NCI-H2171 treated with DMSO at 0.1 percent for 48 hours (cell line): ENCODE results near the gene HSFX4.
"Not testable (repeated sequence)": the region's sequence is repeated elsewhere in the genome, so short reads cannot be mapped to it uniquely, and the experiment has no call there.

Source experiments
- DNase-seq: peaks from one replicate; lab custom pipeline; 2025; lab: John Stamatoyannopoulos, UW

HSFX4 gene, protein sequence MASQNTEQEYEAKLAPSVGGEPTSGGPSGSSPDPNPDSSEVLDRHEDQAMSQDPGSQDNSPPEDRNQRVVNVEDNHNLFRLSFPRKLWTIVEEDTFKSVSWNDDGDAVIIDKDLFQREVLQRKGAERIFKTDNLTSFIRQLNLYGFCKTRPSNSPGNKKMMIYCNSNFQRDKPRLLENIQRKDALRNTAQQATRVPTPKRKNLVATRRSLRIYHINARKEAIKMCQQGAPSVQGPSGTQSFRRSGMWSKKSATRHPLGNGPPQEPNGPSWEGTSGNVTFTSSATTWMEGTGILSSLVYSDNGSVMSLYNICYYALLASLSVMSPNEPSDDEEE

GRCh38 chrX:149929400-149929799, at the start of gene HSFX4:
HSFX4 (plus strand) TSS chrX:149929573; CDS start chrX:149929645, 72 bp downstream.
- not testable (repeated sequence) for DNase-seq

GRCh38 chrX:149881081-149881711, 48.2 kb upstream of the HSFX4 start, which contains the start of gene MAGEA8:
MAGEA8 (plus strand) TSS chrX:149881183; CDS start chrX:149884273, 3,090 bp downstream.
- DNase-seq = no peak

- not testable (repeated sequence) for DNase-seq
Observed at GRCh38 chrX:149890828-149891227, 38.5 kb upstream of the HSFX4 start.

- no peak for DNase-seq
Observed at GRCh38 chrX:149898554-149898953, 30.8 kb upstream of the HSFX4 start.

DNA sequence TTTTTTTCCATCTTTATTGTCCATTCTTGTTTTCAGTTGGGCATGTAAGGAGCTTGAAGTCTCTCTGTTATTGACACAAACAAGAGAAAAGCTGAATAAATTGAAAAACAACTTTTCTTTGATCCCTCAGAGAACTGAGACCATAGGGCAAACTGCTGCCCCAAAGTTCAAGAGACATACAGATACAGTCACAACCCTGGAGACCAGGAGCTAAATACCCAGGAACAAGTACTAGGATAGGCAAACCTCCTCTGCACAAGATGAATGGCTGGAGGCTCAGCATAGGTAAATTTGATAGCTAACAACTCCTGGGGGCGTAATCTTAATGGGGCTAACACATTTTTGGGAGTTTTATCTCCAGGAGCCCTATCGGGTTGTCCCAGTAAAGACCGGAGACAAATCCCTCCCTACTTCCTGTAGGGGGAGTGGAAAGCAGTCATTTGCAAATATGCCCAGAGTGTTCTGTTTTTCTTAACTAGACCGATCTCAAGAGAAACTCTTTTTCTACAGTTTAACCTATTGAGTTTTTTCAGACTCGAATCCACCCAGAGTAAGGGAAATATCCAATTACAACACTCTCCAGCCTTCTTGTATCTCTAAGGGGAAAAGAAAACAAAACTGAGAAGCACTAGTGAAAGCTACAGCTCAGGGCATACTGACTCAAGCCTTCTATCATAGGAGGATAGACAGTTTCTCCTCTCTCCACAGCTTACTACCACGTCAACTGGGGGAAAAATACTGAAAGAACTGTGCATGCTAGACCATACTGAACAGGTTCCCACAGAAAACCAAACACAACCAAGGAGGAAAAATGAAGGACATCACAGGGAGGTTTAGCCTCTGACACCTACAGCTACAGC, 25.3 kb upstream of the HSFX4 start:
- DNase-seq = no peak

GRCh38 chrX:149908308-149908707, 21.1 kb upstream of the HSFX4 start:
- no peak for DNase-seq

DNA sequence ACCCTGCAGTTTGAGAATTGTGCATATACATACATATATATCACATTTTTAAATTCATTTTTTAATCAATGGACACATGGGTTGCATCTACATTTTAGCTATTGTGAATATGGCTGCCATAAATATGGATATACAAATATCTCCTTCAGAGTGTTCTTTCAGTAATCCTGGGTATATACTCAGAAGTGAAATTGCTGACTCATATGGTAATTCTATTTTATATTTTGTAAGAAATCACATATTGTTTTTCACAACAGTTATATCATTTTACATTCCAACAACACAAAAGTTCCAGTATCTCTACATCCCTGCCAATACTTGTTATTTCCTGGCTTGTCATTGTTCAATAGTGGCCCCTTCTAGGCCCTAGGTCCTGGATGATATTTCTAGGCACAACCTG, 20.6 kb upstream of the HSFX4 start:
- no peak for DNase-seq

GRCh38 chrX:149909324-149910177, 19.8 kb upstream of the HSFX4 start:
- DNase-seq = no peak

DNA sequence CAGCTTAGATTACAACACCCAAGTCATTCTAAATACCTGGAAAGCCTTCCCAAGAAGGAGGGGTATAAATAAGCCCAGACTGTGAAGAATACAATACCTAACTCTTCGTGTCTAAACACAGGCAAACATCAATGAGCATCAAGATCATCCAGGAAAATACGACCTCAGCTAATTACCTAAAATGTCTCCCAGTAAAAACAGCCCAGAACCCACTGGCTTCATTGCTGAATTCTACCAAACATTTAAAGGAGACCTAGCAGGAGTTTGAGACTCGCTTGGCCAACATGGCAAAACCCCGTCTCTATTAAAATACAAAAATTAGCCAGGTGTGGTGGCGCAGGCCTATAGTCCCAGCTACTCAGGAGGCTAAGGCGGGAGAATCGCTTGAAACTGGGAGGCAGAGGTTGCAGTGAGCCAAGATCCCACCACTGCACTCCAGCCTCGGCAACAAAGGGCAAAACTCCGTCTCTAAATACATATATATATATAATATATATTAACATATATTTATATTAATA, 19.1 kb upstream of the HSFX4 start:
- no peak for DNase-seq

- DNase-seq = no peak
Observed at GRCh38 chrX:149916745-149917392, 12.5 kb upstream of the HSFX4 start.

GRCh38 chrX:149923836-149924235, 5.5 kb upstream of the HSFX4 start:
- DNase-seq = not testable (repeated sequence)

- not testable (repeated sequence) for DNase-seq
Observed at GRCh38 chrX:149924434-149924833, 4.9 kb upstream of the HSFX4 start.

- DNase-seq = not testable (repeated sequence)
Observed at GRCh38 chrX:149927245-149927963, 2.0 kb upstream of the HSFX4 start.

DNA sequence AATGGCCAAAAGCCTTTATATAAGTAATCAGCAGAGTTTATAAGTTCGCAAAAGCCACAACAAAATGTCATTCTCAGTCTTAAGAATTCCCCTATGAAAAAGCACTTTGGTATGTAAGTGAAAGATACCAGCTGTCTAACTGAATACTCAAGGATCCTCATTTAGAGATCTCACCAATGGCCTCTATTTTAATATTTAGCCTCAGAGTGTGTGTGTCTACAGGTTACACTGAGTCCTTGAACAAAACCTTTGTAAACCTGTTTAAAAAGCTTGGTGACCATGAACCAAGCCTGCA, 1.5 kb upstream of the HSFX4 start:
- DNase-seq = not testable (repeated sequence)

GRCh38 chrX:149928635-149929034, 738 bp upstream of the HSFX4 start:
- DNase-seq = not testable (repeated sequence)

DNA sequence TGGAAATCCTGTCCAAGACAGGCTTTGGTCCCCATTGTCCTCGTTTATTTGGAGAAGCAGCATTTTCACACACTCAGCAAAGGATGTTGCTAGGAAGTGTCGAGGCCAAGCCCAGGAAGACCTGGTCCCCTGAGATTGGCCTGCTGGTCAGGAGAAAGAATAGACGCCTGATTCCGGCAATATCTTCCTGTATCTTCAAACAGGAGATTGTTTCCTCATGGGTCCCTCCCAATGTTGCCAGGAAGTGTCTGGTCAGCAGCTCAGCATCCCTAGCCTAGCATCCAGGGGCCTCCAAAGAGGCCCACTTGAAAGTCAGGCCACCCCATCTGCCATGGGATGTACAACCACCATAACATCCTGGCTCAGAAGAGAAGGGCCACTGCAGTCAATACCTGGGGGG, 2.0 kb downstream of the HSFX4 start:
- not testable (repeated sequence) for DNase-seq

DNA sequence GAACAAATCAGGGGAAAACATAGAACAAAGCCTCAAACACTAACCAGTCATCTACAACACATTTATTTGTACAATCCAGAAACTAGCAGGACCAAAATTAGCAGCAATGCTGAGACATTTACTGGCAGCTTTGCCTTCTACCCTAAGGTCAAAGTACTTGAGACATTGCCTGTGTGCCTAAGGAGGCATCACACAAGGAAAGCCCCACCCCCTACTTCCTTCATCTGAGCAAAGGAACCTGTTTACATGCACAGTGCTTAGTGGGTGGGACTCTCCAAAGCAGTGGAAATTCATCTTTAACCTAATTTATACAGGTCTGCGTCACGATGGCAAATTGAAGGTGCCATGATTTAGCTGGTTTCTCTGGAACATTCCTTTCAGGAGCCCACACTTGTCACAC, 2.8 kb downstream of the HSFX4 start:
- not testable (repeated sequence) for DNase-seq

- not testable (repeated sequence) for DNase-seq
Observed at GRCh38 chrX:149932970-149933369, 3.6 kb downstream of the HSFX4 start.

DNA sequence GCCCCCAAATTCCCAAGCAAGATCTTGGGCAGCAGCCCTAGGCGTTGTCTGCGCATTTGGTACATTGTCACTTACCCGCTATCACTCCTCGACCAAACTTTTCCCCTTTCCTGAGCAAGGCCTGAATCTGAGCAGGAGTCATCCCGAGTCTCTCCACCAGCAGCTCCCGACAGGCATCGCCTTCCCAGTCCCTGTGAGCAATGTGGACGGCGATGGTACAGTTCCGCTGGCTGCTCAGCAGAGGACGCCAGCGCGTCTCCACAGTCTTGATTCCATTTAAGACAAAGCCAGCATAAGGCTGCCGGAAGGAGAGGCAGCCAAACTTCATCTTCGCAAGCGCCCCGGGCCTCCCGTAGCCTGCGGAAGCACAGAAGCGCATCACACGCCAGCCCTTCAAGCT, 4.2 kb downstream of the HSFX4 start:
- not testable (repeated sequence) for DNase-seq

DNA sequence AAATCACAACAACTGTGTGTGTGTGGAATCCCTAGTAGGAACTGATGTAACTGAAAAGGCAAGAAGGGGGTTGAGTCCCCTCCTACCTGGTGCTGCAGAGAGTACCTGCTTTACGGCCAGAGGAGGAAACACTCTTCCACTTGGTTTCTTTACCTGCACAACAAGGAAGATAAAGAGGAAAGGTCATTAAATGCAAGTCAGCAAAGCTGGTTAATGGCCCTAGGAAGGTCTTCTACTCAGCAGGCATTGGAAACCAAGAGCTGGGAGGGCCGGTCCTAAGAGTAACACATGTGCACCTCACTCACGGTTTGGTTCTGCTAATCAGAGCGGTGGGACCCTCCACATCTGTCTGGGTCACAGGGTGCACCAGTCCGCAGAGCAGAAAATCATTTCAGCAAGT, 8.0 kb downstream of the HSFX4 start:
- not testable (repeated sequence) for DNase-seq
